Spleen (tissue), 11 donors: ENCODE measurements around the gene LDHAL6B. TPM values are rescaled to one million over a fixed set of nuclear protein-coding genes. Genes with fewer than 3 reads are reported as not detected.

Experiments used
- DNase-seq: peaks from one replicate; pipeline ENCODE4 v3.0.0-alpha.2; 2020
- H3K27ac ChIP-seq, 8 donors: fragments of 200-600 bp; sonication (generic) in 7 of 8; 1 replicate in 4 of 8; 2 replicates in 4 of 8; pipeline versions ENCODE4 v1.5.0 to v1.8.0; 2016 to 2021; ENCODE audit warnings: inconsistent platforms in 4 of 8, mild to moderate bottlenecking in 4 of 8, moderate library complexity in 1 of 8
- H3K27me3 ChIP-seq, 7 donors: fragments of 200-600 bp; sonication (generic) in 6 of 7; replicated peaks in 1 of 7; 1 replicate in 4 of 7; 2 replicates in 3 of 7; pipeline versions ENCODE4 v1.5.0 to v1.8.0; 2016 to 2021; ENCODE audit warnings: inconsistent platforms in 3 of 7, mild to moderate bottlenecking in 1 of 7
- H3K36me3 ChIP-seq, 6 donors: fragments of 200-600 bp; sonication (generic) in 5 of 6; 1 replicate in 4 of 6; 2 replicates in 2 of 6; pipeline versions ENCODE4 v1.5.0 to v1.8.0; 2016 to 2021; ENCODE audit warnings: inconsistent platforms in 2 of 6
- H3K4me1 ChIP-seq, 6 donors: fragments of 200-600 bp; sonication (generic) in 5 of 6; 1 replicate in 3 of 6; 2 replicates in 3 of 6; pipeline versions ENCODE4 v1.5.0 to v1.8.0; 2016 to 2021; ENCODE audit warnings: inconsistent platforms in 3 of 6
- H3K4me3 ChIP-seq, 8 donors: fragments of 200-600 bp; sonication (generic) in 7 of 8; 1 replicate in 4 of 8; 2 replicates in 4 of 8; pipeline versions ENCODE4 v1.5.0 to v1.8.0; 2016 to 2021; ENCODE audit warnings: inconsistent platforms in 4 of 8, mild to moderate bottlenecking in 4 of 8, moderate library complexity in 2 of 8
- H3K9me3 ChIP-seq, 8 donors: fragments of 200-600 bp; sonication (generic) in 7 of 8; 1 replicate in 4 of 8; 2 replicates in 4 of 8; pipeline versions ENCODE4 v1.5.0 to v1.8.0; 2016 to 2021; ENCODE audit warnings: inconsistent platforms in 4 of 8
- CTCF ChIP-seq, 11 experiments: fragments of 200-600 bp in 7 of 11; fragments of 450-650 bp in 4 of 11; sonication (generic) in 4 of 11; IDR thresholded peaks in 8 of 11; conservative IDR thresholded peaks in 3 of 11; 1 replicate in 7 of 11; 2 replicates in 4 of 11; pipeline versions ENCODE4 v1.4.0 to v1.8.0; 2016 to 2021; ENCODE audit warnings: antibody characterized with exemption in 11 of 11, inconsistent platforms in 4 of 11, mild to moderate bottlenecking in 1 of 11
- POLR2A ChIP-seq, 3 donors: fragments of 450-650 bp; IDR thresholded peaks; one replicate each; pipeline ENCODE4 v1.5.1; 2017; ENCODE audit warnings: antibody characterized with exemption in 3 of 3, mild to moderate bottlenecking in 1 of 3
- POLR2AphosphoS5 ChIP-seq, 3 donors: sonication (generic); formaldehyde crosslinking; IDR thresholded peaks; one replicate each; pipeline ENCODE4 v1.5.1; 2017; ENCODE audit warnings: antibody characterized with exemption in 3 of 3
- WGBS, 5 donors: extraction: QIAGEN DNeasy Blood & Tissue Kit in 3 of 5; methylation state at CpG; one replicate each; pipeline versions ENCODE4 v1.1.5 to v1.1.7; 2013 to 2018; 5-methylcytosine and 5-hydroxymethylcytosine counted together
- intact Hi-C: fragments of 100-400 bp; cut with DNase I; formaldehyde crosslinking; loops from one replicate; pipeline ENCODE4 v1.15.0; 2023; ENCODE audit warnings: low total_unique reads
- polyA plus RNA-seq, 3 donors: library from polyadenylated mRNA; stranded (reverse); fragments of 200-250 nt; gene quantifications; one replicate each; pipeline ENCODE4 v1.2.1, GENCODE V29; 2013
- total RNA-seq, 7 donors: library from RNA; depleted of rRNA in 3 of 7; stranded (reverse); fragments of >200 nt in 3 of 7; fragmentation: NEBNext Ultra II Directional in 4 of 7; extraction: Animal tissue kit (Norgen Biotek cat#: 25700) in 4 of 7; gene quantifications; one replicate each; pipeline versions ENCODE4 v1.1.0 to v1.2.1, GENCODE V29; 2016 to 2021
- donor health status: healthy with polysubstance abuse.
- donor health status: DM: no; HTN: no; CAD: no; lungs with moderate emphysema.
- donor health status: DM: no; HTN: no; CAD: no.
- donor health status: Bipolar disorder and iron deficiency.
- donor health status: healthy.
- donor health status: DM: no; HTN: no; CAD: no.
- donor health status: DM: yes; HTN: yes; CAD: no.

LDHAL6B gene
- total and polyA plus RNA-seq, 10 donors: 0.06 TPM; not detected in 9

GRCh38 chr15:59237119-59237855 lies 30.6 kb downstream of the LDHAL6B start:
- Histone ChIP-seq H3K27ac (peak overlapping the region in 7 of 8 donors; percentile 2 to 37 (median 25)), H3K27me3 (no peaks in the 10 kb centered on the region), H3K9me3 (no peaks in the 10 kb centered on the region), H3K4me3 (no peak overlapping the region), H3K36me3 (peaks cover 0 to 1% (median 0%) of the 10 kb centered on the region in 6 donors), H3K4me1 (peaks cover 0 to 24% (median 15%) of the 10 kb centered on the region in 6 donors)
- WGBS, 5 donors: 72 to 78% (median 74%) methylated on average over 8 of the region's 8 CpGs
- no peak for TF ChIP-seq CTCF (IDR thresholded peaks at IDR 0.05 in 8 of 11, conservative IDR thresholded peaks at IDR 0.05 in 3 of 11)
- no peak for TF ChIP-seq POLR2A (IDR thresholded peaks at IDR 0.05)
- no peak for TF ChIP-seq POLR2AphosphoS5 (IDR thresholded peaks at IDR 0.05)
- no peak for DNase-seq
- intact Hi-C loops: no loop called here

GRCh38 chr15:59237924-59238331 lies 31.3 kb downstream of the LDHAL6B start:
- intact Hi-C loops: no loop called here
- no peaks in the 10 kb centered on the region for H3K27me3 ChIP-seq
- H3K36me3 ChIP-seq: peaks cover 0 to 4% (median 0%) of the 10 kb centered on the region in 6 donors
- peaks cover 0 to 24% (median 15%) of the 10 kb centered on the region in 6 donors for H3K4me1 ChIP-seq
- 57 to 85% (median 76%) methylated on average over 5 of the region's 5 CpGs for WGBS, 5 donors
- DNase-seq: no peak
- no peak overlapping the region for H3K4me3 ChIP-seq
- TF ChIP-seq POLR2AphosphoS5 (IDR thresholded peaks at IDR 0.05): no peak
- TF ChIP-seq CTCF (IDR thresholded peaks at IDR 0.05 in 8 of 11, conservative IDR thresholded peaks at IDR 0.05 in 3 of 11): no peak
- TF ChIP-seq POLR2A (IDR thresholded peaks at IDR 0.05): no peak
- H3K9me3 ChIP-seq: no peaks in the 10 kb centered on the region
- H3K27ac ChIP-seq: peak overlapping the region in 3 of 8 donors; percentile 20 to 37 (median 25)

- Histone ChIP-seq H3K9me3 (no peaks in the 10 kb centered on the region), H3K27me3 (no peaks in the 10 kb centered on the region), H3K4me3 (no peak overlapping the region), H3K27ac (no peak overlapping the region), H3K36me3 (peaks cover 0 to 4% (median 0%) of the 10 kb centered on the region in 6 donors), H3K4me1 (peaks cover 0 to 24% (median 15%) of the 10 kb centered on the region in 6 donors)
- TF ChIP-seq POLR2A (IDR thresholded peaks at IDR 0.05): no peak
- no peak for TF ChIP-seq CTCF (IDR thresholded peaks at IDR 0.05 in 8 of 11, conservative IDR thresholded peaks at IDR 0.05 in 3 of 11)
- no peak for TF ChIP-seq POLR2AphosphoS5 (IDR thresholded peaks at IDR 0.05)
- no peak for DNase-seq
- intact Hi-C loops: loop anchor here (10.0 kb wide), 1 partner anchor 255 kb away; no protein-coding TSS in a partner anchor
- WGBS, 5 donors: 68 to 86% (median 78%) methylated on average over 5 of the region's 5 CpGs
Observed at GRCh38 chr15:59240036-59240435, 33.4 kb downstream of the LDHAL6B start.

GRCh38 chr15:59242649-59243048 lies 36.0 kb downstream of the LDHAL6B start:
- Histone ChIP-seq H3K27ac (no peak overlapping the region), H3K9me3 (no peaks in the 10 kb centered on the region), H3K27me3 (no peaks in the 10 kb centered on the region), H3K36me3 (peaks cover 0 to 4% (median 0%) of the 10 kb centered on the region in 6 donors), H3K4me3 (no peak overlapping the region), H3K4me1 (peaks cover 0 to 18% (median 9%) of the 10 kb centered on the region in 6 donors)
- DNase-seq: no peak
- WGBS, 5 donors: 88 to 97% (median 92%) methylated on average over 2 of the region's 2 CpGs
- TF ChIP-seq POLR2AphosphoS5 (IDR thresholded peaks at IDR 0.05) (no peak), POLR2A (IDR thresholded peaks at IDR 0.05) (no peak), CTCF (IDR thresholded peaks at IDR 0.05 in 8 of 11, conservative IDR thresholded peaks at IDR 0.05 in 3 of 11) (no peak)
- intact Hi-C loops: loop anchor here (10.0 kb wide), 1 partner anchor 252 kb away; no protein-coding TSS in a partner anchor
